ENCODE results near the gene STK25. TPM values are rescaled to one million over a fixed set of nuclear protein-coding genes. Genes with fewer than 3 reads are reported as not detected.
"Not testable (repeated sequence)": the region's sequence is repeated elsewhere in the genome, so short reads cannot be mapped to it uniquely, and the experiment has no call there.

STK25 gene
- total RNA-seq, 1 donor from 2014 or later: 125 TPM

GRCh38 chr2:241514553-241514952, 6.2 kb upstream of the STK25 start:
- Mint-ChIP-seq H3K27me3 (ENCODE audit: insufficient read depth) (peaks cover 6% of the 10 kb centered on the region), H3K4me3 (no peak overlapping the region), H3K9me3 (peaks cover 8% of the 10 kb centered on the region), H3K27ac (no peak overlapping the region), H3K4me1 (ENCODE audit: low read depth) (peaks cover 28% of the 10 kb centered on the region), H3K36me3 (ENCODE audit: low read depth) (peaks cover 6% of the 10 kb centered on the region)
- intact Hi-C loops (cut with micrococcal nuclease): no loop called here
- no peak for DNase-seq (ENCODE audit: low spot score)

- no peak overlapping the region for H3K27ac Mint-ChIP-seq
- no peak for DNase-seq (ENCODE audit: low spot score)
- no peaks in the 10 kb centered on the region for H3K9me3 Mint-ChIP-seq
- peaks cover 6% of the 10 kb centered on the region for H3K27me3 Mint-ChIP-seq (ENCODE audit: insufficient read depth)
- peak overlapping the region; percentile 22 for H3K4me3 Mint-ChIP-seq
- H3K4me1 Mint-ChIP-seq (ENCODE audit: low read depth): peaks cover 20% of the 10 kb centered on the region
- H3K36me3 Mint-ChIP-seq (ENCODE audit: low read depth): no peaks in the 10 kb centered on the region
- intact Hi-C loops (cut with micrococcal nuclease): no loop called here
These were observed 2.8 kb upstream of the STK25 start for GRCh38 chr2:241511091-241511741.

GRCh38 chr2:241509155-241509784, 886 bp upstream of the STK25 start:
- H3K36me3 Mint-ChIP-seq (ENCODE audit: low read depth): no peaks in the 10 kb centered on the region

GRCh38 chr2:241507430-241508239, 749 bp downstream of the STK25 start:
- no peak overlapping the region for H3K27ac Mint-ChIP-seq
- intact Hi-C loops (cut with micrococcal nuclease): loop anchor here (1.0 to 2.0 kb wide), 12 partner anchors 34 to 921 kb away; partner anchors contain the start of genes ATG4B, CAPN10, D2HGDH and DTYMK
- peaks cover 8% of the 10 kb centered on the region for H3K4me1 Mint-ChIP-seq (ENCODE audit: low read depth)
- H3K4me3 Mint-ChIP-seq: peak overlapping the region; percentile 83
- H3K27me3 Mint-ChIP-seq (ENCODE audit: insufficient read depth): peaks cover 6% of the 10 kb centered on the region
- H3K36me3 Mint-ChIP-seq (ENCODE audit: low read depth): no peaks in the 10 kb centered on the region
- no peaks in the 10 kb centered on the region for H3K9me3 Mint-ChIP-seq
- peak; percentile 29 for DNase-seq (ENCODE audit: low spot score)

More at GRCh38 chr2:241509155-241509784, 886 bp upstream of the STK25 start:
- intact Hi-C loops (cut with micrococcal nuclease): loop anchor here (2.0 kb wide), 2 partner anchors 64 to 406 kb away; partner anchors contain the start of gene MTERF4
- no peak for DNase-seq (ENCODE audit: low spot score)
- Mint-ChIP-seq H3K4me3 (peak overlapping the region; percentile 83), H3K27me3 (ENCODE audit: insufficient read depth) (peaks cover 6% of the 10 kb centered on the region), H3K9me3 (no peaks in the 10 kb centered on the region), H3K4me1 (ENCODE audit: low read depth) (peaks cover 8% of the 10 kb centered on the region), H3K27ac (peak overlapping the region; percentile 81)

- H3K27ac Mint-ChIP-seq: no peak overlapping the region
- intact Hi-C loops (cut with micrococcal nuclease): no loop called here
- H3K27me3 Mint-ChIP-seq (ENCODE audit: insufficient read depth): peaks cover 6% of the 10 kb centered on the region
- no peak for DNase-seq (ENCODE audit: low spot score)
- no peaks in the 10 kb centered on the region for H3K36me3 Mint-ChIP-seq (ENCODE audit: low read depth)
- H3K4me1 Mint-ChIP-seq (ENCODE audit: low read depth): peaks cover 8% of the 10 kb centered on the region
- no peaks in the 10 kb centered on the region for H3K9me3 Mint-ChIP-seq
- H3K4me3 Mint-ChIP-seq: peak overlapping the region; percentile 83
These were observed 1.5 kb downstream of the STK25 start for GRCh38 chr2:241506793-241507429.

- peak overlapping the region; percentile 30 for H3K4me3 Mint-ChIP-seq
- not testable (repeated sequence) for H3K27me3 Mint-ChIP-seq (ENCODE audit: insufficient read depth); H3K27ac Mint-ChIP-seq
These were observed 2.1 kb downstream of the STK25 start for GRCh38 chr2:241506317-241506716.

GRCh38 chr2:241505781-241506201, 2.6 kb downstream of the STK25 start:
- no peaks in the 10 kb centered on the region for H3K9me3 Mint-ChIP-seq
- no peak overlapping the region for H3K4me3 Mint-ChIP-seq
- DNase-seq (ENCODE audit: low spot score): no peak
- H3K27ac Mint-ChIP-seq: no peak overlapping the region
- intact Hi-C loops (cut with micrococcal nuclease): no loop called here
- H3K36me3 Mint-ChIP-seq (ENCODE audit: low read depth): no peaks in the 10 kb centered on the region
- peaks cover 2% of the 10 kb centered on the region for H3K27me3 Mint-ChIP-seq (ENCODE audit: insufficient read depth)
- peaks cover 8% of the 10 kb centered on the region for H3K4me1 Mint-ChIP-seq (ENCODE audit: low read depth)

More at GRCh38 chr2:241506317-241506716, 2.1 kb downstream of the STK25 start:
- H3K9me3 Mint-ChIP-seq; DNase-seq (ENCODE audit: low spot score); H3K36me3 Mint-ChIP-seq (ENCODE audit: low read depth); H3K4me1 Mint-ChIP-seq (ENCODE audit: low read depth); intact Hi-C loops (cut with micrococcal nuclease): not testable (repeated sequence)

GRCh38 chr2:241505086-241505780, 3.2 kb downstream of the STK25 start:
- intact Hi-C loops (cut with micrococcal nuclease): no loop called here
- H3K36me3 Mint-ChIP-seq (ENCODE audit: low read depth): no peaks in the 10 kb centered on the region
- H3K27ac Mint-ChIP-seq: no peak overlapping the region
- no peak for DNase-seq (ENCODE audit: low spot score)
- H3K9me3 Mint-ChIP-seq: no peaks in the 10 kb centered on the region
- peaks cover under 1% of the 10 kb centered on the region for H3K27me3 Mint-ChIP-seq (ENCODE audit: insufficient read depth)
- H3K4me1 Mint-ChIP-seq (ENCODE audit: low read depth): peaks cover 8% of the 10 kb centered on the region
- no peak overlapping the region for H3K4me3 Mint-ChIP-seq

GRCh38 chr2:241503776-241504392, 4.5 kb downstream of the STK25 start:
- intact Hi-C loops (cut with micrococcal nuclease): no loop called here
- Mint-ChIP-seq H3K4me3 (no peak overlapping the region), H3K36me3 (ENCODE audit: low read depth) (no peaks in the 10 kb centered on the region), H3K9me3 (no peaks in the 10 kb centered on the region), H3K27ac (no peak overlapping the region), H3K4me1 (ENCODE audit: low read depth) (no peaks in the 10 kb centered on the region), H3K27me3 (ENCODE audit: insufficient read depth) (no peaks in the 10 kb centered on the region)
- no peak for DNase-seq (ENCODE audit: low spot score)

- H3K36me3 Mint-ChIP-seq (ENCODE audit: low read depth): no peaks in the 10 kb centered on the region
- H3K27me3 Mint-ChIP-seq (ENCODE audit: insufficient read depth): no peaks in the 10 kb centered on the region
- no peaks in the 10 kb centered on the region for H3K9me3 Mint-ChIP-seq
- intact Hi-C loops (cut with micrococcal nuclease): no loop called here
- no peaks in the 10 kb centered on the region for H3K4me1 Mint-ChIP-seq (ENCODE audit: low read depth)
- DNase-seq (ENCODE audit: low spot score): no peak
- H3K4me3 Mint-ChIP-seq: no peak overlapping the region
- H3K27ac Mint-ChIP-seq: no peak overlapping the region
These were observed 6.1 kb downstream of the STK25 start for GRCh38 chr2:241502281-241502680.

- Mint-ChIP-seq H3K27ac (no peak overlapping the region), H3K4me3 (no peak overlapping the region), H3K4me1 (ENCODE audit: low read depth) (no peaks in the 10 kb centered on the region), H3K27me3 (ENCODE audit: insufficient read depth) (no peaks in the 10 kb centered on the region), H3K36me3 (ENCODE audit: low read depth) (no peaks in the 10 kb centered on the region), H3K9me3 (no peaks in the 10 kb centered on the region)
- intact Hi-C loops (cut with micrococcal nuclease): no loop called here
- no peak for DNase-seq (ENCODE audit: low spot score)
These were observed 6.8 kb downstream of the STK25 start for GRCh38 chr2:241501551-241501950.

- Mint-ChIP-seq H3K36me3 (ENCODE audit: low read depth) (no peaks in the 10 kb centered on the region), H3K27me3 (ENCODE audit: insufficient read depth) (no peaks in the 10 kb centered on the region), H3K9me3 (no peaks in the 10 kb centered on the region), H3K4me3 (no peak overlapping the region), H3K4me1 (ENCODE audit: low read depth) (no peaks in the 10 kb centered on the region), H3K27ac (no peak overlapping the region)
- no peak for DNase-seq (ENCODE audit: low spot score)
- intact Hi-C loops (cut with micrococcal nuclease): no loop called here
These were observed 7.3 kb downstream of the STK25 start for GRCh38 chr2:241501099-241501541.
